HG02970 (cell line): ENCODE data around the gene CHRM4.

Source experiments
- ATAC-seq: cut with Tn5 transposase; IDR thresholded peaks from one replicate; pipeline ENCODE4 v1.9.1; 2021; ENCODE audit warnings: mild to moderate bottlenecking, moderate library complexity, moderate number of reproducible peaks; ENCODE audit not compliant: unreplicated experiment, low FRiP score

CHRM4 gene

GRCh38 chr11:46370253-46370652 is 21.3 kb downstream of the CHRM4 start:
- no peak for ATAC-seq

- no peak for ATAC-seq
Observed at GRCh38 chr11:46369458-46370152, 22.0 kb downstream of the CHRM4 start.

GRCh38 chr11:46367916-46368267 is 23.7 kb downstream of the CHRM4 start:
- no peak for ATAC-seq

GRCh38 chr11:46367244-46367915 is 24.2 kb downstream of the CHRM4 start:
- ATAC-seq, result no peak

GRCh38 chr11:46366661-46367161 is 24.9 kb downstream of the CHRM4 start:
- ATAC-seq, result no peak

GRCh38 chr11:46366260-46366659 is 25.3 kb downstream of the CHRM4 start:
- no peak for ATAC-seq

GRCh38 chr11:46364791-46365190 is 26.8 kb downstream of the CHRM4 start:
- ATAC-seq, result no peak

GRCh38 chr11:46364056-46364455 is 27.5 kb downstream of the CHRM4 start:
- ATAC-seq, result no peak

GRCh38 chr11:46363455-46364005 is 28.0 kb downstream of the CHRM4 start:
- ATAC-seq, result no peak

- ATAC-seq, result no peak
Observed at GRCh38 chr11:46363031-46363407, 28.6 kb downstream of the CHRM4 start.

GRCh38 chr11:46362156-46363030 is 29.2 kb downstream of the CHRM4 start:
- ATAC-seq, result no peak

GRCh38 chr11:46361283-46362155 is 30.1 kb downstream of the CHRM4 start:
- no peak for ATAC-seq

GRCh38 chr11:46360878-46361277 is 30.7 kb downstream of the CHRM4 start:
- no peak for ATAC-seq

- no peak for ATAC-seq
Observed at GRCh38 chr11:46359953-46360352, 31.6 kb downstream of the CHRM4 start.

GRCh38 chr11:46357483-46357936 is 34.1 kb downstream of the CHRM4 start:
- no peak for ATAC-seq

- no peak for ATAC-seq
Observed at GRCh38 chr11:46356924-46357482, 34.6 kb downstream of the CHRM4 start.

GRCh38 chr11:46353698-46354097 is 37.9 kb downstream of the CHRM4 start:
- ATAC-seq, result no peak

- no peak for ATAC-seq
Observed at GRCh38 chr11:46352063-46352841, 39.3 kb downstream of the CHRM4 start.

- ATAC-seq, result no peak
Observed at GRCh38 chr11:46351606-46352005, 40.0 kb downstream of the CHRM4 start.
